Stomach (tissue), 9 donors: ENCODE results near the gene OR10AD1. TPM values are rescaled to one million over a fixed set of nuclear protein-coding genes. Genes with fewer than 3 reads are reported as not detected.
A peak's percentile ranks its signal among the peaks of the same experiment; 100 is the strongest.

ENCODE experiments used
- DNase-seq, 2 donors: peaks; one replicate each; pipeline versions ENCODE4 v3.0.0 to v3.0.0-alpha.2; 2013 to 2019
- H3K27ac ChIP-seq, 5 donors: fragments of 200-600 bp in 4 of 5; sonication (generic) in 4 of 5; one replicate each; pipeline ENCODE4 v1.5.1; 2013 to 2019; ENCODE audit warnings: mild to moderate bottlenecking in 1 of 5, moderate library complexity in 1 of 5
- H3K27me3 ChIP-seq, 3 donors: fragments of 200-600 bp; sonication (generic); one replicate each; pipeline ENCODE4 v1.5.1; 2017 to 2019; ENCODE audit warnings: mixed run types in 1 of 3
- H3K36me3 ChIP-seq, 4 donors: fragments of 200-600 bp; sonication (generic); 1 replicate in 3 of 4; 2 replicates in 1 of 4; pipeline ENCODE4 v1.5.1; 2016 to 2019
- H3K4me1 ChIP-seq, 4 donors: fragments of 200-600 bp; sonication (generic); one replicate each; pipeline ENCODE4 v1.5.1; 2016 to 2019
- H3K4me3 ChIP-seq, 4 donors: fragments of 200-600 bp; sonication (generic) in 3 of 4; one replicate each; pipeline ENCODE4 v1.5.1; 2016 to 2019; ENCODE audit warnings: mild to moderate bottlenecking in 1 of 4
- H3K9me3 ChIP-seq, 4 donors: fragments of 200-600 bp; sonication (generic); one replicate each; pipeline ENCODE4 v1.5.1; 2016 to 2019
- CTCF ChIP-seq, 7 experiments: fragments of 450-650 bp in 4 of 7; fragments of 200-600 bp in 3 of 7; sonication (generic) in 3 of 7; IDR thresholded peaks; one replicate each; pipeline ENCODE4 v1.5.1; 2016 to 2019; ENCODE audit warnings: antibody characterized with exemption in 7 of 7, control low read depth in 2 of 7, mild to moderate bottlenecking in 1 of 7
- EP300 ChIP-seq: sonication (generic); formaldehyde crosslinking; IDR thresholded peaks from one replicate; pipeline ENCODE4 v1.6.1; 2017; ENCODE audit warnings: antibody characterized with exemption
- POLR2A ChIP-seq, 4 donors: fragments of 450-650 bp; IDR thresholded peaks; one replicate each; pipeline ENCODE4 v1.6.1; 2016; ENCODE audit warnings: antibody characterized with exemption in 4 of 4, control low read depth in 2 of 4, mild to moderate bottlenecking in 1 of 4, moderate library complexity in 1 of 4
- POLR2AphosphoS5 ChIP-seq, 3 donors: sonication (generic); formaldehyde crosslinking; IDR thresholded peaks; one replicate each; pipeline ENCODE4 v1.6.1; 2016; ENCODE audit warnings: antibody characterized with exemption in 3 of 3
- WGBS, 5 donors: extraction: QIAGEN DNeasy Blood & Tissue Kit in 3 of 5; methylation state at CpG; one replicate each; pipeline versions ENCODE4 v1.1.5 to v1.1.7; 2013 to 2018; 5-methylcytosine and 5-hydroxymethylcytosine counted together
- intact Hi-C: fragments of 100-400 bp; cut with DNase I; formaldehyde crosslinking; loops from one replicate; pipeline ENCODE4 v1.15.1; 2023; ENCODE audit warnings: low total_unique reads
- polyA plus RNA-seq, 3 donors: library from polyadenylated mRNA; stranded (reverse); fragments of 200-250 nt; gene quantifications; one replicate each; pipeline ENCODE4 v1.2.3, GENCODE V29; 2013
- total RNA-seq, 5 donors: library from RNA; depleted of rRNA; stranded (reverse); fragments of >200 nt; gene quantifications; one replicate each; pipeline versions ENCODE4 v1.1.0 to v1.2.3, GENCODE V29; 2014 to 2016
- donor health status: healthy with polysubstance abuse.
- donor health status: Bipolar disorder and iron deficiency.
- donor health status: healthy.

Gene OR10AD1
- total and polyA plus RNA-seq, 8 donors, result not detected

- WGBS, 5 donors, result 73 to 75% (median 75%) methylated on average over 2 of the region's 2 CpGs
- Histone ChIP-seq H3K27ac (no peak overlapping the region), H3K9me3 (no peaks in the 10 kb centered on the region), H3K36me3 (no peaks in the 10 kb centered on the region), H3K4me3 (no peak overlapping the region), H3K27me3 (peaks cover 0 to 21% (median 0%) of the 10 kb centered on the region in 3 donors), H3K4me1 (peaks cover under 1 to 9% (median 7%) of the 10 kb centered on the region in 4 donors)
- intact Hi-C loops, result no loop called here
- no peak for DNase-seq
- TF ChIP-seq POLR2AphosphoS5 (IDR thresholded peaks at IDR 0.05), result no peak
- no peak for TF ChIP-seq POLR2A (IDR thresholded peaks at IDR 0.05)
- no peak for TF ChIP-seq CTCF (IDR thresholded peaks at IDR 0.05)
- TF ChIP-seq EP300, result no peak
Observed at GRCh38 chr12:48193623-48194022, 9.5 kb downstream of the OR10AD1 start.

- no peak for TF ChIP-seq POLR2AphosphoS5 (IDR thresholded peaks at IDR 0.05)
- no peak for TF ChIP-seq EP300
- TF ChIP-seq CTCF (IDR thresholded peaks at IDR 0.05), result no peak
- no peak for TF ChIP-seq POLR2A (IDR thresholded peaks at IDR 0.05)
- no peaks in the 10 kb centered on the region for H3K36me3 ChIP-seq
- H3K27ac ChIP-seq, result no peak overlapping the region
- no peak for DNase-seq
- peaks cover 0 to 21% (median 0%) of the 10 kb centered on the region in 3 donors for H3K27me3 ChIP-seq
- intact Hi-C loops, result no loop called here
- H3K9me3 ChIP-seq, result no peaks in the 10 kb centered on the region
- 71 to 93% (median 82%) methylated on average over 1 of the region's 1 CpG for WGBS, 5 donors
- H3K4me3 ChIP-seq, result no peak overlapping the region
- peaks cover 0 to 9% (median 7%) of the 10 kb centered on the region in 4 donors for H3K4me1 ChIP-seq
Observed at GRCh38 chr12:48192861-48193260, 10.2 kb downstream of the OR10AD1 start.

GRCh38 chr12:48191096-48191495, 12.0 kb downstream of the OR10AD1 start:
- Histone ChIP-seq H3K9me3 (no peaks in the 10 kb centered on the region), H3K4me1 (no peaks in the 10 kb centered on the region), H3K27ac (no peak overlapping the region), H3K4me3 (no peak overlapping the region), H3K27me3 (peaks cover 0 to 22% (median 0%) of the 10 kb centered on the region in 3 donors), H3K36me3 (no peaks in the 10 kb centered on the region)
- no peak for DNase-seq
- no peak for TF ChIP-seq EP300
- intact Hi-C loops, result no loop called here

GRCh38 chr12:48189331-48190125, 13.6 kb downstream of the OR10AD1 start:
- Histone ChIP-seq H3K36me3 (no peaks in the 10 kb centered on the region), H3K9me3 (no peaks in the 10 kb centered on the region), H3K4me3 (no peak overlapping the region), H3K4me1 (peaks cover under 1 to 7% (median 4%) of the 10 kb centered on the region in 4 donors), H3K27ac (no peak overlapping the region), H3K27me3 (peaks cover 0 to 38% (median 8%) of the 10 kb centered on the region in 3 donors)
- peak; percentile 74 to 90 for DNase-seq
- TF ChIP-seq EP300 (no peak), POLR2A (IDR thresholded peaks at IDR 0.05) (no peak), CTCF (IDR thresholded peaks at IDR 0.05) (peak in 5 of 7 experiments; percentile 74 to 92 (median 88)), POLR2AphosphoS5 (IDR thresholded peaks at IDR 0.05) (peak in 2 of 3 donors; percentile 20 to 24)
- WGBS, 5 donors, result 34 to 43% (median 40%) methylated on average over 6 of the region's 6 CpGs
- intact Hi-C loops, result no loop called here
